ENCODE measurements around the gene HSD17B4.

The HSD17B4 gene

GRCh38 chr5:119458911-119459632 is 6.8 kb downstream of the HSD17B4 start:
- no peak for TF ChIP-seq CTCF (IDR thresholded peaks at IDR 0.05)

- TF ChIP-seq CTCF (IDR thresholded peaks at IDR 0.05), result no peak
These were observed 13.3 kb downstream of the HSD17B4 start for GRCh38 chr5:119465640-119466039.

- TF ChIP-seq CTCF (IDR thresholded peaks at IDR 0.05), result no peak
These were observed 16.0 kb downstream of the HSD17B4 start for GRCh38 chr5:119468286-119468685.

- TF ChIP-seq CTCF (IDR thresholded peaks at IDR 0.05), result no peak
These were observed 17.9 kb downstream of the HSD17B4 start for GRCh38 chr5:119470105-119470763.

- peak; percentile 87 for TF ChIP-seq CTCF (IDR thresholded peaks at IDR 0.05)
These were observed 18.7 kb downstream of the HSD17B4 start for GRCh38 chr5:119470851-119471451.

- TF ChIP-seq CTCF (IDR thresholded peaks at IDR 0.05), result no peak
These were observed 20.9 kb downstream of the HSD17B4 start for GRCh38 chr5:119473241-119473640.

GRCh38 chr5:119476341-119476740 is 24.0 kb downstream of the HSD17B4 start:
- TF ChIP-seq CTCF (IDR thresholded peaks at IDR 0.05), result no peak
